Keratinocyte (primary cell): ENCODE measurements around the gene TMEM131. TPM values are rescaled to one million over a fixed set of nuclear protein-coding genes. Genes with fewer than 3 reads are reported as not detected.

Source experiments
- DNase-seq: peaks from one replicate; pipeline ENCODE4 v3.0.0-alpha.2; 2011; ENCODE audit warnings: low read depth, missing footprints, low spot score
- FAIRE-seq: peaks from 2 replicates; lab custom pipeline; 2011; peaks lifted over from hg19 to GRCh38; lab: Jason Lieb, UNC
- H2AFZ ChIP-seq: 2 replicates; pipeline ENCODE4 v1.6.0; 2012; ENCODE audit warnings: low read length, control low read depth, inconsistent platforms; ENCODE audit not compliant: control insufficient read depth
- H3K27ac ChIP-seq: 2 replicates; pipeline ENCODE4 v1.5.1; 2011; ENCODE audit warnings: low read length; ENCODE audit not compliant: control insufficient read depth, insufficient read depth
- H3K27me3 ChIP-seq: 3 replicates; pipeline ENCODE4 v1.6.0; 2011; ENCODE audit warnings: low read length; ENCODE audit not compliant: control insufficient read depth, insufficient read depth; ENCODE audit errors: extremely low read depth
- H3K36me3 ChIP-seq, 2 experiments: 2 replicates in 1 of 2; 3 replicates in 1 of 2; pipeline ENCODE4 v1.5.1; 2011; ENCODE audit warnings: low read length in 2 of 2, mild to moderate bottlenecking in 1 of 2; ENCODE audit not compliant: control insufficient read depth in 2 of 2, insufficient read depth in 2 of 2; ENCODE audit errors: extremely low read depth in 1 of 2
- H3K4me1 ChIP-seq: 3 replicates; pipeline ENCODE4 v1.5.1; 2011; ENCODE audit warnings: low read length; ENCODE audit not compliant: control insufficient read depth, insufficient read depth; ENCODE audit errors: extremely low read depth
- H3K4me2 ChIP-seq: 3 replicates; pipeline ENCODE4 v1.6.0; 2011; ENCODE audit warnings: low read depth, low read length; ENCODE audit not compliant: control insufficient read depth, insufficient read depth; ENCODE audit errors: extremely low read depth
- H3K4me3 ChIP-seq, 3 experiments: fragments of 200-600 bp in 1 of 3; sonication (generic) in 1 of 3; 2 replicates in 2 of 3; 3 replicates in 1 of 3; pipeline ENCODE4 v1.5.1; 2011 to 2016; ENCODE audit warnings: low read length in 3 of 3, mild to moderate bottlenecking in 3 of 3, control low read depth in 2 of 3, inconsistent platforms in 1 of 3, low read depth in 1 of 3, mixed read lengths in 1 of 3, mixed run types in 1 of 3, moderate library complexity in 1 of 3; ENCODE audit not compliant: control insufficient read depth in 2 of 3, insufficient read depth in 2 of 3; ENCODE audit errors: extremely low read depth in 1 of 3
- H3K79me2 ChIP-seq: 2 replicates; pipeline ENCODE4 v1.6.0; 2012; ENCODE audit warnings: low read length; ENCODE audit not compliant: control insufficient read depth, insufficient read depth
- H3K9ac ChIP-seq: 3 replicates; pipeline ENCODE4 v1.6.0; 2011; ENCODE audit warnings: low read length; ENCODE audit not compliant: control insufficient read depth, insufficient read depth; ENCODE audit errors: extremely low read depth
- H3K9me1 ChIP-seq: 3 replicates; pipeline ENCODE4 v1.6.0; 2011; ENCODE audit warnings: low read length; ENCODE audit not compliant: control insufficient read depth, insufficient read depth; ENCODE audit errors: extremely low read depth
- H3K9me3 ChIP-seq: 2 replicates; pipeline ENCODE4 v1.5.1; 2012; ENCODE audit warnings: low read depth, low read length; ENCODE audit not compliant: control insufficient read depth
- H4K20me1 ChIP-seq: 3 replicates; pipeline ENCODE4 v1.6.0; 2011; ENCODE audit warnings: low read length; ENCODE audit not compliant: control insufficient read depth, insufficient read depth; ENCODE audit errors: extremely low read depth
- CTCF ChIP-seq, 3 experiments: IDR thresholded peaks in 1 of 3; conservative IDR thresholded peaks in 1 of 3; optimal IDR thresholded peaks in 1 of 3; 2 replicates in 2 of 3; 3 replicates in 1 of 3; pipeline versions ENCODE3 to v1.5.1; 2011; ENCODE audit warnings: low read length in 3 of 3, mild to moderate bottlenecking in 3 of 3, moderate library complexity in 2 of 3, control low read depth in 1 of 3, inconsistent platforms in 1 of 3; ENCODE audit not compliant: insufficient read depth in 2 of 3; ENCODE audit errors: extremely low read depth in 1 of 3
- EZH2 ChIP-seq: IDR thresholded peaks from one replicate; pipeline ENCODE4 v1.6.1; 2012; ENCODE audit warnings: inconsistent platforms, mild to moderate bottlenecking, low read length, moderate library complexity
- dilution Hi-C: fragments of 300-500 bp; cut with MboI; formaldehyde crosslinking; loops from one replicate; pipeline ENCODE4 v1.7.0; 2020; ENCODE audit warnings: low sequenced_read_pairs; ENCODE audit not compliant: extremely low pct_ligation_motif_present
- polyA plus RNA-seq, 5 experiments: library from polyadenylated mRNA; depleted of rRNA in 3 of 5; stranded (reverse) in 3 of 5; stranded (forward) in 1 of 5; unstranded in 1 of 5; fragments of >200 nt; gene quantifications; 1 replicate in 1 of 5; 2 replicates in 3 of 5; 3 replicates in 1 of 5; pipeline versions ENCODE4 v1.2.1 to v1.2.3, GENCODE V29; 2011 to 2012; ENCODE audit warnings: missing spikeins in 2 of 5, low read depth in 1 of 5, low replicate concordance in 1 of 5

The TMEM131 gene
- polyA plus RNA-seq, 1 donor (not counting 4 experiments of a cell fraction or from before 2014, with no cell fraction given): 25.5 TPM

GRCh38 chr2:97769308-97769707 lies 226.4 kb downstream of the TMEM131 start:
- Histone ChIP-seq H2AFZ (no peak overlapping the region), H3K27me3 (no peaks in the 10 kb centered on the region), H3K9me3 (no peaks in the 10 kb centered on the region), H3K79me2 (no peaks in the 10 kb centered on the region), H3K4me3 (no peak overlapping the region), H4K20me1 (no peaks in the 10 kb centered on the region), H3K27ac (no peak overlapping the region), H3K4me2 (no peak overlapping the region), H3K9ac (no peak overlapping the region), H3K36me3 (peaks cover 29 to 38% of the 10 kb centered on the region in 2 experiments), H3K4me1 (no peaks in the 10 kb centered on the region), H3K9me1 (no peaks in the 10 kb centered on the region)
- FAIRE-seq (no peak), DNase-seq (no peak)
- dilution Hi-C loops: no loop called here
- TF ChIP-seq CTCF (optimal IDR thresholded peaks at IDR 0.05 in 1 of 3, IDR thresholded peaks at IDR 0.05 in 1 of 3, conservative IDR thresholded peaks at IDR 0.05 in 1 of 3; ENCODE audit: extremely low read depth in 1 of 3, insufficient read depth in 2 of 3, low read length in 3 of 3): no peak
- no peak for TF ChIP-seq EZH2

DNA sequence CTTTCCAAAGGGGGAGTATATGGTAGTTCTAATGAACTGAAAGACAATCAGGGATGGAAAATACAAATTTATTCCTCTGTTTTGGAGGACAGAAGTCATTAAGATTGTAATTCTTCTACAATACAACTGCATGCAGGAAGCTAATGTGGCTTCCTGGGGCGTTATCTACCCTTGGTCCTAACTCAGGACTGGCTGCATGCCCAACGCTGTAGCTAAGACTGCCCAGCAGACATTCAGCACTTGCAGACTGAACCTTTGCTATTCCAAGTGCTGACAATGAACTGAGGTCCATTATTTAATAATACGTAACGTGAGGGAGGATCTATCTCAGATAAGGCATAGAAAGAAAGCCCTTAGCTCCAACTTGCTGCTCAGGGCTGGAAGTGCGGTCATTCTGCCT lies 229.2 kb downstream of the TMEM131 start:
- no peaks in the 10 kb centered on the region for H3K27me3 ChIP-seq
- no peak for TF ChIP-seq CTCF (optimal IDR thresholded peaks at IDR 0.05 in 1 of 3, IDR thresholded peaks at IDR 0.05 in 1 of 3, conservative IDR thresholded peaks at IDR 0.05 in 1 of 3; ENCODE audit: extremely low read depth in 1 of 3, insufficient read depth in 2 of 3, low read length in 3 of 3)
- no peak for TF ChIP-seq EZH2
- H3K4me3 ChIP-seq: no peak overlapping the region
- no peaks in the 10 kb centered on the region for H3K9me3 ChIP-seq
- H3K9ac ChIP-seq: no peak overlapping the region
- DNase-seq (no peak), FAIRE-seq (no peak)
- no peak overlapping the region for H3K27ac ChIP-seq
- H3K4me1 ChIP-seq: peaks cover 7% of the 10 kb centered on the region
- H3K9me1 ChIP-seq: no peaks in the 10 kb centered on the region
- no peaks in the 10 kb centered on the region for H4K20me1 ChIP-seq
- dilution Hi-C loops: no loop called here
- H3K79me2 ChIP-seq: no peaks in the 10 kb centered on the region
- no peak overlapping the region for H3K4me2 ChIP-seq
- no peak overlapping the region for H2AFZ ChIP-seq
- H3K36me3 ChIP-seq: peaks cover 17 to 25% of the 10 kb centered on the region in 2 experiments
